Vagina (tissue), 2 donors: ENCODE measurements around the gene COL18A1.

ENCODE experiments used
- CTCF ChIP-seq, 3 experiments: fragments of 450-650 bp in 2 of 3; fragments of 200-600 bp in 1 of 3; sonication (generic) in 1 of 3; IDR thresholded peaks; one replicate each; pipeline ENCODE4 v1.5.1; 2017 to 2019; ENCODE audit warnings: antibody characterized with exemption in 3 of 3, mild to moderate bottlenecking in 2 of 3, moderate library complexity in 2 of 3
- POLR2A ChIP-seq, 2 donors: fragments of 450-650 bp; IDR thresholded peaks; one replicate each; pipeline ENCODE4 v1.6.1; 2017; ENCODE audit warnings: antibody characterized with exemption in 2 of 2, mild to moderate bottlenecking in 2 of 2, moderate library complexity in 2 of 2
- POLR2AphosphoS5 ChIP-seq, 2 donors: sonication (generic); formaldehyde crosslinking; IDR thresholded peaks; one replicate each; pipeline ENCODE4 v1.9.0; 2017; ENCODE audit warnings: antibody characterized with exemption in 2 of 2, mild to moderate bottlenecking in 2 of 2, low read depth in 1 of 2; ENCODE audit not compliant: insufficient read depth in 1 of 2

GRCh38 chr21:45473496-45474322 lies 68.7 kb downstream of the COL18A1 start:
- no peak for TF ChIP-seq POLR2A (IDR thresholded peaks at IDR 0.05)
- TF ChIP-seq CTCF (IDR thresholded peaks at IDR 0.05) = no peak
- TF ChIP-seq POLR2AphosphoS5 (IDR thresholded peaks at IDR 0.05; ENCODE audit: insufficient read depth in 1 of 2, low read depth in 1 of 2) = no peak
